CD4-positive, alpha-beta T cell treated with Interleukin-17A for 4 hours (primary cell): Measurements from ENCODE around the gene ITPR2.
"Not testable (repeated sequence)": the region's sequence is repeated elsewhere in the genome, so short reads cannot be mapped to it uniquely, and the experiment has no call there.

Source experiments
- DNase-seq: peaks from one replicate; pipeline ENCODE4 v3.0.0-alpha.2; 2020; ENCODE audit warnings: mixed read lengths

ITPR2 gene

GRCh38 chr12:26786865-26787514 is 46.0 kb downstream of the ITPR2 start:
- DNase-seq, result no peak

DNA sequence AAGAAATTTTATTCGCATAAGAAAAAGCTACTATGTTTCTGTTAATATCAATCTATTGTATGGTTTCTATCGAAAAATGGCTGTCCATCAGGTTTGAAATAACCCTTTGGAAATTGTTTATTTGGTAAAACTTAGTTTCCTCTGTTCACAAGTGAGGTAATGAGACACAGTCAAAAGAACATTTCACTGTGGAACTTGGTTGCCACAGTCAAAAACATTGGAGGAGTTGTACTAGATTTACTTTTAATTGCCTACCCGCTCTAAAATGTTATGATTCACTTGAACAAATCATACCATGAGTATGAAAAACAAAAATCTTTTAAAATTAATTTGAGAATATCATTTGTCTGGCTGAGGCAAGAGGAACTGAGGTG is 46.5 kb downstream of the ITPR2 start:
- no peak for DNase-seq

DNA sequence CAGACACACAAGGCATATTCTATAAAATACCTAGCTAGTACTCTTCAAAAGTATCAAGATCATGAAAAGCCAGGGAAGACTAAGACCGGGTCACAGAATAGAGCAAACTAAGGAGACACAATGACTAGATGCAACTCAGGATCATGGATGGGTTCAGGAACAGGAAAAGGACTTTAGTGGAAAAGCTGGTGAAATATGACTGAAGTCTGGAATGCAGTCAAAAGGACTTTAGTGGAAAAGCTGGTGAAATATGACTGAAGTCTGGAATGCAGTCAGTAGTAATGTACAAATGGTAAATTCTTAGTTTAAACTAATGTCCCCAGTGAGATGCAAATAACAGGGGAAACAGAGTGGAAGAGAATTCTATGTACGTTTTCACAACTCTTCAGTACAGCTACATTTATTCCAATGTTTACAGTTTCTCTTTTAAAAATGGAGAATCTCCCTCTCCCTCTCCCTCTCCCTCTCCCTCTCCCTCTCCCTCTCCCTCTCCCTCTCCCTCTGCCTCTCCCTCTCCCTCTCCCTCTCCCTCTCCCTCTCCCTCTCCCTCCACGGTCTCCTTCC is 49.1 kb downstream of the ITPR2 start:
- DNase-seq, result not testable (repeated sequence)

DNA sequence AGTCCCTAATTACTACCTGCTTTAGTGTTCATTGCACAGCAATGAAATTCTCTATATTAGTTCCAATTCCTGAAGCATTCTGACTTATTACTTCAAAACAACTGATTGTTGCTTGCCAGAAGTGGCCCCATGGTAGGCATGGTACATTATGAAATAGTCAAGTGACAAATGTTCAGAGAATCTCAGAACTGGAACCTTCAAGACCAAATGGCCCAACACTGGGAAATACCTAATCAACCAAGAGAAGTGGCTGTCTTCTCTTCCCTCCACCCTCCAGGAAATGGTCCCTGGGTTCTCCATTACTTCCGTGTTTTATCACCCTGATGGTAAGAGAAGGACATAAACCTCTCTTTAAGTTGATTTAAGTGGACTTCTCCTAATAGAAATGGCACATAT is 49.9 kb downstream of the ITPR2 start:
- no peak for DNase-seq

DNA sequence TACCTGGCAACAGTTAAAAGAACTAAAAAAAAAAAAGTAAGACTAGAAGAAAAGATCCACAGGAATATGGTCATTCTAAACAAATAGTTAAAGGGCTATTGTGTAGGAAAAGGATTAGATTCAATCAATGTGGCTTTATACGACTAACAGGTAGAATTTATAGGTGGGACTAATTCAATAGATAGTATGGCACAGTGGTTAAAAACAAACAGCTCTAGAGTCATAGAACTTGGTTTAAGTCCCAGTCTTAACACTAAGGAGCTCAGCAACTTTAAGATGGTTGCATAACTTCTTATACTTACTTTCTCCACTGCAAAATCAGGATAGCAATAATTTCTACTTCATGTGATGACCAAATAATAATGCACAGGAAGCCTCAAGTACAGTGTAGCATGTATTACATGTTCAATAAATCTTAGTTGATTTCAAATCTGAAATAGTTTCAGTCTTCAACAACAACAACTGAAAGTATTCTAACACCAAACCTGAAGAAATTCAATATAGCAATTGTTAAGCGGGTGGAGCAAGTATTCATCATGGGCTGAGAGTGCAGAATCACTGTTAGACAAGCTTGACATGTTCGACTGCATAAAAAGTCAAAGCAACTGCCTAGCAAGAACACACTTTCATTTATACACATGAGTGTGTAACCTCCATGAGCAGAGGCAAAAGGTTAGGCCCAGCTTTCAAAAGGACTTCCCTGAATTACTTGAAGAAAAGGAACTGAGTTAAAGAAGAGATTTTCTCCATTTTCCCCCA is 50.4 kb downstream of the ITPR2 start:
- DNase-seq, result no peak

DNA sequence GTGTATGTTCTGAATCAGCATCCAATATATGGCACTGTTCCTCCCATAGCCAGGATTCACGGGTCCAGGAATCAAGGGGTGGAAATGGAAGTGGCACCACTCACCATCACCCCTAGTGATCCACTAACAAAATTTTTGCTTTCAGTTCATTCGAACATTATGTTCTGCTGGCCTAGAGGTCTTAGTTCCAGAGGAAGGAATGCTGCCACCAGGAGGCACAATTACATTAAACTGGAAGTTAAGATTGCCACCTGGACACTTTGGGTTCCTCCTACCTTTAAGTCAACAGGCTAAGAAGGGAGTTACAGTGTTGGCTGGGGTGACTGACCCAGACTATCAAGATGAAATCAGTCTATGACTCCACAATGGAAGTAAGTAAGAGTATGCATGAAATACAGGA is 52.3 kb downstream of the ITPR2 start:
- DNase-seq, result not testable (repeated sequence)

DNA sequence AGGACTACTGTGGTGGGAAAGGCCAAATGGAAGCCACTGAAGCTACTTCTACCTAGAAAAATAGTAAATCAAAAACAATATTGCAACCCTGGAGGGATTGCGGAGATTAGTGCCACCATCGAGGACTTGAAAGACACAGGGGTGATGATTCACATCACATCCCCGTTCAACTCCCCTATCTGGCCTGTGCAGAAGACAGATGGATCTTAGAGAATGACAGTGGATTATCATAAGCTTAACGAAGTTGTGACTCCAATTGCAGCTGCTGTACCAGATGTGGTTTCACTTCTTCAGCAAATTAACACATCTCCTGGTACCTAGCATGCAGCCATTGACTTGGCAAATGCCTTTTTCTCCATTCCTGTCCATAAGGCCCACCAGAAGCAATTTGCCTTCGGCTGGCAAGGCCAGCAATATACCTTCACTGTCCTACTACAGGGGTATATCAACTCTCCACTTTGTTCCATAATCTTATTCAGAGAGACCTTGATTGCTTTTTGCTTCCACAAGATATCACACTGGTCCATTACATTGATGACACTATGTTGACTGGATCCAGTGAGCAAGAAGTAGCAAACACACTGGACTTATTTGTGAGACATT is 54.7 kb downstream of the ITPR2 start:
- not testable (repeated sequence) for DNase-seq

- DNase-seq, result no peak
These were observed 55.8 kb downstream of the ITPR2 start for GRCh38 chr12:26777236-26777635.

GRCh38 chr12:26775991-26776390 is 57.0 kb downstream of the ITPR2 start:
- DNase-seq, result not testable (repeated sequence)

GRCh38 chr12:26773313-26774104 is 59.5 kb downstream of the ITPR2 start:
- no peak for DNase-seq

DNA sequence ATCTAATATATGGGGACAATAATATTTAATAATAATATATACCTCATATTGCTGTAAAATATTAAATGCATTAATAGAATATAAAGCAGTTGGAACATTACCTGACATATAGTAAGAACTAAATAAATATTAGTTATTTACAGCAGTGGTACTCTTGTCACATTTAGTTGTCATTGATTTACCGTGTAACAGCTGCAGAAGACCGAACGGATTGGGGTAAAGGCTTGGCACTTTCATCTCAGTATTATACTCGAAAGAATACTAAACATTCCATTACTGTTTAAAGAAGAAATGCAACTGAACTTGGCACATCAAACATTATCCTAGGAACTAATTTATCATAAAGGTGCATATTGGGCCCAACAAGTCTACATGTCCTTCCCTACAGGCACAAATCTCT is 61.1 kb downstream of the ITPR2 start:
- DNase-seq, result no peak

DNA sequence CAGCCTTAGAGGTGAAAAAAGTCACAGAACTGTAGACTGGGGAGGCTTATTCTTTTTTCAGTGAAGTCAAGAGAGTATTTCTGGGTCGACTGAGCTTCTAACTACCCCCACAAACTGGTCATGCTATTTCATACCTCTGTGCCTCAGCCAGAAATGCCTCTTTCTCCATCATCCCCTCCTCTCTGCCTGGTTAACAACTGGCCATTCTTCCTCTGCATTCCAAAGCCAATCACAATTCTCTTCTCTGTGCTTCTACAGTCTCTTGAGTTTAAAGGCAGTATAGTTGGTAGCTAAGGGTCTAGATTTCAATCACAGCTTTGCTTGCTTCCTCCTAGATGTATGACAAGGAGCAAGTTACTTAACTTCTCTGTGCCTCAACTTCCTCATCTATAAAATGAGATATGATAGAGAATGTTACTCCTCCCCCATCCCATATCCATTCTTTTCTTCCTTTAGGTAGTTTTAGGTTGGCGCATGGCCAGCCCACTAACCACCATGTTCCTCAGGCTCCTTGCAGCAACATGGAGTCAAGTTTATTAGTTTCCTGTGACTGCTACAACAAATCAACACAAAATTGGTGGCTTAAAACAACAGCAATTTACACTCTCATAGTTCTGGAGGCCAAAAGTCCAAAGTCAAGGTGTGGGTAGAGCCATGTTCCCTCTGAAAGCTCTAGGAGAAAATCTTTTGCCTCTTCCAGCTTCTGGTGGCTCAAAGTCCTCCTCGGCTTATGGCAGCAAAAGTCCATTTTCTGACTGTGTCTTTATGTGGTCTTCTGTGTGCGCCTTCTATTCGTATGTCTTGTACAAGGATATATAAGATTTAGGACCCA is 62.5 kb downstream of the ITPR2 start:
- no peak for DNase-seq

DNA sequence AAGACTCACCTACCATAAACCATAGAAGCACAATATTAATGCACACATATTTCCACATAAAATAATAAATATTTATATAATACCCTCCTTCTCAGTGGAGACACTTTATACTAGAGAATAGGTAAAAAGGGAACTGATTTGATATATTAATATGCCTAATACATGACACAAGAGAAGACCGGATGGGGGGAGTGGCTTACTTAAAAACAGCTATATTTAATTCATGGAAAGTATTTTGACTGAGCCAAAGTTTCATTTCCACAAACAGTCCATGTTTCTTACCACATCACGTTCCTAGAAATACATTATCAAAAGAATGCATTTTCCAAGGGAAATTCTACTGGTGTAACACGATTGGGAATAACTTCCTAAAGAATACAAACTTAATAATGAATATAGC is 63.4 kb downstream of the ITPR2 start:
- no peak for DNase-seq

DNA sequence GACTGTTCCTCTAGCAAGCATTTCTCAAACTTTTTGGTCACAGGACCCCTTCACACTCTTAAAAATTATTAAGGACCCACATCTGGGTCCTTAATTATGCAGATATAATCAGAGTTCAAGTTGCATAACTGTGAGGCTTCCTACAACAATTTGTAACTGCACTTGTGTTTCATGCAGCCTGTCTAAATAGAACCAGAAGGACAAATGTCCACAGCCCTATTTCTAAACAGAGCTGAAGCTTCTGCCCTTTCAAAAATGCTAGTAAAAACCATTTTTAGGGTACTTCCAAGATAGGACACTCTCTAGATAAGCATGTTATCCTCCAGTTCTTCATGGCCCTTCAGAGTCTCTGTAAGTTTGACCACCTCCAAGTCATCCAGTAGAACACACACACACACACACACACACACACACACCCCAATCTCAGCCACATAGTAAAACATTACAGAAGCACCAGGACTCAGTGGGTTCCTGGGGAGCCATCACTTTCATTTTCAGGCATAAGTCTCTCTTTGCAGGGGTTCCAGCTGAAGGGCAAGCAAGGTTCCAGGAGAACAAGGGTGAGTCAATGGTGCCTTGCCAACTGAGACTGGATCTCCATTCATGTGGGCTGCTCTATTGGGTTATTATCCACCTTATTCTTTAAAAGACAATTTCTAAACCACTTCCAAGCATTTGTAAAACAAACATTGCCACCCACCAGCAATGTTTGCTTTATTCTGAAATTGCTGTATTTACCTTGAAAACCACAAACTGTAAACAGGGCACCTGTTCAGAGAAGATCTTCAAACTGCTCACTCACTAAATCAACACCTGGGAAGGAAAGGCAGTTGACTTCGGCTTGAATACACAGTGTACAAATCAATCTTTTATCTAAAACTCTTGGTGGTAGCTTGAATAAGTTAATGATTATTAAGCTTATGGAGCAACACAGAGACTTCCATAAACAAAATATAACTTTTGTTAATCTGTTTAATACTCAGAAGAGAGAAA is 64.1 kb downstream of the ITPR2 start:
- no peak for DNase-seq

DNA sequence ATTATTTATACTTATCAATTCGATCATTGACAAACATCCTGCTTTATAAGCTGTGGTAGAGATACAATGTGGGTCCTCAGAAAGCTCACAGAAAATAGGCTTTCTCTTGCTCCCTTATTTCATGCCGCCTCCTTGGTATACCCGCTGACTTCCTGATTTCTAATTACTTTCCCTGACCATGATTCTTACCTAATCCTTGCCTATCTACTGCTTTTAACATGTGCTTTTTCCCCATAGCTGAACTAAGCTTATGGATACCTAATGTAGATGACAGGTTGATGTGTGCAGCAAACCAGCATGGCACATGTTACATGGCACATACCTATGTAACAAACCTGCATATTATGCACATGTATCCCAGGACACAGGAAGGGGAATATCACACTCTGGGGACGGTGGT is 65.1 kb downstream of the ITPR2 start:
- DNase-seq, result no peak

DNA sequence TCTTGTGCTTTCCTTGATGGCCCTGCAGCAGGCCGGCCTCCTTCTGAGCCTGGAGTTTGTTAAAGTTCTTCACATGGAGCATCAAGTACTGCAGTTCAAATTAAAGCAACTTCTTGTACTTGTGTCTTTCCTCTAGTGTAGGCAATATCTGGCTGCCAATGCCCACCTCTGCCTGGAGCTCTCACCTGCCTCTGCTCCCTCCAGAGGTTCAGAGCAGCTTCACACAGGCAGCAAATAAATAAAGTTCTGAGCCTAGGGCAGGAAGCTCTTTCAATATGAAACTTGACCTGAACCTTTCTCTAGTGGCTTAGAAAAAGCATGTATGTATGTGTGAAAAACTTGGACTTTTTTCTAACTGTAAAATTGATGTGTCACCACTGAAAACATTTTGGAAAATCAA is 65.9 kb downstream of the ITPR2 start:
- no peak for DNase-seq

GRCh38 chr12:26762186-26762585 is 70.8 kb downstream of the ITPR2 start:
- no peak for DNase-seq

GRCh38 chr12:26761775-26762174 is 71.2 kb downstream of the ITPR2 start:
- no peak for DNase-seq

- DNase-seq, result no peak
These were observed 72.2 kb downstream of the ITPR2 start for GRCh38 chr12:26760657-26761293.

DNA sequence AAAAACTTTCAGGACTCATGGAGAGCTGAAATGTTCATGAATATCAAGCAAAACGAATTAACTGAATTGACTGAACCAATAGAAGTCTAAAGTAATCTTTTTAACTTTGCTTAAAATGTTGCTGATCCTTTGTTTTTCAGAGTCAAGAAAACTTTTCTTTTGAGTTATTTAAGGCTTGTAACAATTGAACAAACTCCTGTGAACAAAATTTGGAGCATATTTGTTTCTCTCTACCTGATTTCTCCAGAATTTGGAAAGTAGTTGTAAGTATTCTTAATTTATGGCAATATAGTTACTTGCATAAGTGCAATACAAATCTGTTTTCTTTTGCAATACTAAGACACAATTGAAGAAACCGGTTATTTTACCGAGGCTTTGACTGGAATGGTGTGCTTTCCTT is 77.6 kb downstream of the ITPR2 start:
- DNase-seq, result not testable (repeated sequence)
